CD4-positive, alpha-beta T cell treated with Interleukin-4 for 1 hour (primary cell): ENCODE results near the gene TRIM6.
A peak's percentile ranks its signal among the peaks of the same experiment; 100 is the strongest.
"Not testable (repeated sequence)": the region's sequence is repeated elsewhere in the genome, so short reads cannot be mapped to it uniquely, and the experiment has no call there.

Source experiments
- DNase-seq, 2 donors: peaks; one replicate each; pipeline ENCODE4 v3.0.0-alpha.2; 2020 to 2022

The TRIM6 gene

GRCh38 chr11:5596607-5597201 is at the start of gene TRIM6:
TSS of gene TRIM6 (plus strand) at chr11:5596637. CDS start at chr11:5596898, 261 bp downstream.
- peak in 1 of 2 donors; percentile 18 for DNase-seq

GRCh38 chr11:5547982-5548381 is 48.5 kb upstream of the TRIM6 start:
- no peak for DNase-seq

- DNase-seq, result no peak
Observed at GRCh38 chr11:5548440-5548839, 48.0 kb upstream of the TRIM6 start, which contains the start of gene OR52H1. TSS of gene OR52H1 (minus strand) at chr11:5548540. CDS start at chr11:5545505, 3,035 bp downstream.

GRCh38 chr11:5550440-5551095 is 45.9 kb upstream of the TRIM6 start:
- DNase-seq, result no peak

GRCh38 chr11:5553343-5553742 is 43.1 kb upstream of the TRIM6 start:
- no peak for DNase-seq

- no peak for DNase-seq
Observed at GRCh38 chr11:5556596-5557188, 39.7 kb upstream of the TRIM6 start.

GRCh38 chr11:5557751-5558150 is 38.7 kb upstream of the TRIM6 start:
- no peak for DNase-seq

GRCh38 chr11:5564259-5565019 is 32.0 kb upstream of the TRIM6 start:
- DNase-seq, result no peak

GRCh38 chr11:5574654-5575053 is 21.8 kb upstream of the TRIM6 start:
- no peak for DNase-seq

- no peak for DNase-seq
Observed at GRCh38 chr11:5575152-5575551, 21.3 kb upstream of the TRIM6 start.

- no peak for DNase-seq
Observed at GRCh38 chr11:5577101-5577500, 19.3 kb upstream of the TRIM6 start.

- no peak for DNase-seq
Observed at GRCh38 chr11:5580577-5580976, 15.9 kb upstream of the TRIM6 start, which contains the start of gene OR52B6. TSS of gene OR52B6 (plus strand) at chr11:5580877. CDS start at chr11:5580877, 0 bp downstream.

GRCh38 chr11:5581014-5581413 is 15.4 kb upstream of the TRIM6 start:
- no peak for DNase-seq

- DNase-seq, result not testable (repeated sequence)
Observed at GRCh38 chr11:5584458-5584857, 12.0 kb upstream of the TRIM6 start.

GRCh38 chr11:5589906-5590305 is 6.5 kb upstream of the TRIM6 start:
- DNase-seq, result not testable (repeated sequence)

- no peak for DNase-seq
Observed at GRCh38 chr11:5591613-5592012, 4.8 kb upstream of the TRIM6 start.

GRCh38 chr11:5592615-5593014 is 3.8 kb upstream of the TRIM6 start:
- DNase-seq, result no peak

- DNase-seq, result no peak
Observed at GRCh38 chr11:5593146-5593545, 3.3 kb upstream of the TRIM6 start.

- DNase-seq, result no peak
Observed at GRCh38 chr11:5597953-5598352, 1.5 kb downstream of the TRIM6 start.

GRCh38 chr11:5600374-5600851 is 4.0 kb downstream of the TRIM6 start:
- DNase-seq, result peak; percentile 59 to 65

GRCh38 chr11:5602791-5603190 is 6.4 kb downstream of the TRIM6 start:
- DNase-seq, result not testable (repeated sequence)

- no peak for DNase-seq
Observed at GRCh38 chr11:5603326-5603725, 6.9 kb downstream of the TRIM6 start.

GRCh38 chr11:5604896-5605295 is 8.5 kb downstream of the TRIM6 start:
- no peak for DNase-seq
